ENCODE results near the gene FAM25G.
"Not testable (repeated sequence)": the region's sequence is repeated elsewhere in the genome, so short reads cannot be mapped to it uniquely, and the experiment has no call there.

FAM25G gene

GRCh38 chr10:47467458-47467857, 24.0 kb downstream of the FAM25G start:
- not testable (repeated sequence) for DNase-seq (ENCODE audit: insufficient read length); FAIRE-seq

- not testable (repeated sequence) for FAIRE-seq; DNase-seq (ENCODE audit: insufficient read length)
Measured at GRCh38 chr10:47465216-47465917, 26.1 kb downstream of the FAM25G start.

- not testable (repeated sequence) for DNase-seq (ENCODE audit: insufficient read length); FAIRE-seq
Measured at GRCh38 chr10:47462577-47463358, 28.7 kb downstream of the FAM25G start.

- not testable (repeated sequence) for FAIRE-seq
Measured at GRCh38 chr10:47461261-47461687, 30.2 kb downstream of the FAM25G start.

GRCh38 chr10:47458466-47459154, 32.9 kb downstream of the FAM25G start:
- no peak for FAIRE-seq
- DNase-seq (ENCODE audit: insufficient read length): no peak
- TF ChIP-seq POLR2AphosphoS5 (IDR thresholded peaks at IDR 0.05; ENCODE audit: low read depth, low read length) (no peak), POLR2A (IDR thresholded peaks at IDR 0.05; ENCODE audit: low read depth, low read length) (no peak), TAF1 (IDR thresholded peaks at IDR 0.05; ENCODE audit: borderline replicate concordance, low read depth, low read length) (no peak)

More at GRCh38 chr10:47461261-47461687, 30.2 kb downstream of the FAM25G start:
- DNase-seq (ENCODE audit: insufficient read length): not testable (repeated sequence)

- DNase-seq (ENCODE audit: insufficient read length) (no peak), FAIRE-seq (no peak)
- no peak for TF ChIP-seq POLR2AphosphoS5 (IDR thresholded peaks at IDR 0.05; ENCODE audit: low read depth, low read length)
- TF ChIP-seq TAF1 (IDR thresholded peaks at IDR 0.05; ENCODE audit: borderline replicate concordance, low read depth, low read length): no peak
- no peak for TF ChIP-seq POLR2A (IDR thresholded peaks at IDR 0.05; ENCODE audit: low read depth, low read length)
Measured at GRCh38 chr10:47457826-47458225, 33.7 kb downstream of the FAM25G start.

GRCh38 chr10:47457528-47457820, 34.0 kb downstream of the FAM25G start:
- no peak for FAIRE-seq
- no peak for TF ChIP-seq TAF1 (IDR thresholded peaks at IDR 0.05; ENCODE audit: borderline replicate concordance, low read depth, low read length)
- TF ChIP-seq POLR2A (IDR thresholded peaks at IDR 0.05; ENCODE audit: low read depth, low read length): no peak
- no peak for TF ChIP-seq POLR2AphosphoS5 (IDR thresholded peaks at IDR 0.05; ENCODE audit: low read depth, low read length)
- DNase-seq (ENCODE audit: insufficient read length): no peak

GRCh38 chr10:47456794-47457527, 34.5 kb downstream of the FAM25G start:
- FAIRE-seq: no peak
- no peak for DNase-seq (ENCODE audit: insufficient read length)
- TF ChIP-seq POLR2AphosphoS5 (IDR thresholded peaks at IDR 0.05; ENCODE audit: low read depth, low read length): no peak
- TF ChIP-seq POLR2A (IDR thresholded peaks at IDR 0.05; ENCODE audit: low read depth, low read length): no peak
- TF ChIP-seq TAF1 (IDR thresholded peaks at IDR 0.05; ENCODE audit: borderline replicate concordance, low read depth, low read length): no peak

- no peak for TF ChIP-seq TAF1 (IDR thresholded peaks at IDR 0.05; ENCODE audit: borderline replicate concordance, low read depth, low read length)
- TF ChIP-seq POLR2A (IDR thresholded peaks at IDR 0.05; ENCODE audit: low read depth, low read length): no peak
- no peak for TF ChIP-seq POLR2AphosphoS5 (IDR thresholded peaks at IDR 0.05; ENCODE audit: low read depth, low read length)
- DNase-seq (ENCODE audit: insufficient read length) (no peak), FAIRE-seq (no peak)
Measured at GRCh38 chr10:47456079-47456785, 35.3 kb downstream of the FAM25G start.

- not testable (repeated sequence) for DNase-seq (ENCODE audit: insufficient read length); FAIRE-seq
Measured at GRCh38 chr10:47455350-47456078, 36.0 kb downstream of the FAM25G start.

GRCh38 chr10:47454780-47455058, 36.8 kb downstream of the FAM25G start:
- no peak for FAIRE-seq
- no peak for DNase-seq (ENCODE audit: insufficient read length)
- TF ChIP-seq POLR2A (IDR thresholded peaks at IDR 0.05; ENCODE audit: low read depth, low read length) (no peak), TAF1 (IDR thresholded peaks at IDR 0.05; ENCODE audit: borderline replicate concordance, low read depth, low read length) (no peak), POLR2AphosphoS5 (IDR thresholded peaks at IDR 0.05; ENCODE audit: low read depth, low read length) (no peak)
